HG03342 (cell line): ENCODE data around the gene TRAM2.

Source experiments
- ATAC-seq: cut with Tn5 transposase; IDR thresholded peaks from one replicate; pipeline ENCODE4 v1.9.1; 2021; ENCODE audit warnings: mild to moderate bottlenecking, moderate library complexity; ENCODE audit not compliant: unreplicated experiment

The TRAM2 gene

GRCh38 chr6:52595000-52595795 is 18.3 kb upstream of the TRAM2 start:
- ATAC-seq: peak; percentile 64

GRCh38 chr6:52594221-52594620 is 17.4 kb upstream of the TRAM2 start:
- no peak for ATAC-seq

GRCh38 chr6:52591832-52592231 is 15.0 kb upstream of the TRAM2 start:
- ATAC-seq: no peak

GRCh38 chr6:52590152-52590891 is 13.5 kb upstream of the TRAM2 start:
- no peak for ATAC-seq

GRCh38 chr6:52588710-52589091 is 11.8 kb upstream of the TRAM2 start:
- ATAC-seq: no peak

GRCh38 chr6:52588087-52588709 is 11.3 kb upstream of the TRAM2 start:
- ATAC-seq: no peak

- no peak for ATAC-seq
Observed at GRCh38 chr6:52587001-52587400, 10.1 kb upstream of the TRAM2 start.

- no peak for ATAC-seq
Observed at GRCh38 chr6:52584203-52584602, 7.3 kb upstream of the TRAM2 start.

- no peak for ATAC-seq
Observed at GRCh38 chr6:52582996-52583395, 6.1 kb upstream of the TRAM2 start.

GRCh38 chr6:52582446-52582845 is 5.6 kb upstream of the TRAM2 start:
- ATAC-seq: no peak

GRCh38 chr6:52580905-52581304 is 4.0 kb upstream of the TRAM2 start:
- no peak for ATAC-seq

GRCh38 chr6:52579006-52579660 is 2.3 kb upstream of the TRAM2 start:
- ATAC-seq: no peak

- ATAC-seq: no peak
Observed at GRCh38 chr6:52577778-52578463, 1.1 kb upstream of the TRAM2 start.

GRCh38 chr6:52576392-52577021 is 353 bp downstream of the TRAM2 start:
- ATAC-seq: peak; percentile 64

- ATAC-seq: no peak
Observed at GRCh38 chr6:52576054-52576391, 837 bp downstream of the TRAM2 start.

- no peak for ATAC-seq
Observed at GRCh38 chr6:52575502-52575892, 1.4 kb downstream of the TRAM2 start.

- ATAC-seq: peak; percentile 50
Observed at GRCh38 chr6:52574709-52575501, 2.0 kb downstream of the TRAM2 start.

GRCh38 chr6:52573295-52573694 is 3.6 kb downstream of the TRAM2 start:
- no peak for ATAC-seq

- no peak for ATAC-seq
Observed at GRCh38 chr6:52572536-52572935, 4.3 kb downstream of the TRAM2 start.
